Endometrium (tissue), 2 donors: Measurements from ENCODE around the gene GNAZ.

ENCODE experiments used
- FAIRE-seq: peaks from 2 replicates; lab custom pipeline; 2012; peaks lifted over from hg19 to GRCh38; lab: Jason Lieb, UNC
- donor health status: control.
- donor health status: control.

Gene GNAZ

DNA sequence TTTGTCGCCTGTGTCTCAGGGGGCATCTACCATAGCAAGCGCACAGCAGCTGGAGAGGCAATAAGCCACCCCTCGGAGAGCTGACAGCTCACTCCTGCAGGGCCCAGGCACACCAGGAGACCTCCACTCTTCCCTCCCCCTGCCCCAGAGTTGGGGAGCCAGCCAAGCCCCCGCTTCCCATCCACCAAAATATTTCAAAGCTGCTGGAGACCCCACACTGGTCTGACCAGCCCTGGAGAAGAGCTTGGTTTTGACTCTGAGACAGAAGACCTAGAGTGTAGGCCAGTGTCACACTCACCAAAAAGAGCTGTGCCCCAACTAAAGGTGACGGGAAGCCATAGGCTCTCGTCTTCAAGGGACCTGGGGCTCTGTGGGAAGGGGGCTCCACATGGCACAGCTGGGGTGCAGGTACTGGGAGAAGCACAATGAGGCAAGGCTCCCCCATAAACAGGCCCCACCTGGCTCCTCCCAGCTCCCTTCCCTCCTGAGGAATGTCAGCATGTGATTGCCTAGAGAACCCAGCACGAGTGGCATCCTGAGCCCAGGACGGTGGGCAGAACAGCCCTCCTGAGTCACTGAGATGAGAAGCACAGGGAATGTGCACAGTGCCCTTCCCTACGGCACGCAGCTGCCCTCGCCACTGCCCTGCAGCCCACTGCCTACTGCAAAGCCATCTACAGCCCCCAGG, 5.8 kb upstream of the GNAZ start:
- FAIRE-seq = no peak

DNA sequence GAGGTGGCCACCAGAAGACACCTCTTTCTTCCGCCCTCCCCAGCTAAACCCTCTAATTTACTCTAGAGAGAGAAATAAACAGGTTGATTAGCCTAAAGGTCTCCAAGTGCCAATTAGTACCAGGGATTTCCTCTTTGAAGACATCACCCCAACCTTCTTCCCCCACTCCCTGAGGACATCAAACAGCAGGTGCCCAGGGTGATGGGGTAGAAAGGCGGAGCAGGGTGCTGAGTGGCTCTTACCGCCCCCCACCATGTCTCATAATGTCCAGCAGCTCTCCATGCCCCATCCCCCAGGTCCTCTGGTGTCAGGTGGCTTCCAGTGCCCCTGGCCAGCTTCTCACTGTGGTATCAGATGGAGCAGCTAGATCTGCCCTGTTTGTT, 5.3 kb upstream of the GNAZ start:
- no peak for FAIRE-seq

DNA sequence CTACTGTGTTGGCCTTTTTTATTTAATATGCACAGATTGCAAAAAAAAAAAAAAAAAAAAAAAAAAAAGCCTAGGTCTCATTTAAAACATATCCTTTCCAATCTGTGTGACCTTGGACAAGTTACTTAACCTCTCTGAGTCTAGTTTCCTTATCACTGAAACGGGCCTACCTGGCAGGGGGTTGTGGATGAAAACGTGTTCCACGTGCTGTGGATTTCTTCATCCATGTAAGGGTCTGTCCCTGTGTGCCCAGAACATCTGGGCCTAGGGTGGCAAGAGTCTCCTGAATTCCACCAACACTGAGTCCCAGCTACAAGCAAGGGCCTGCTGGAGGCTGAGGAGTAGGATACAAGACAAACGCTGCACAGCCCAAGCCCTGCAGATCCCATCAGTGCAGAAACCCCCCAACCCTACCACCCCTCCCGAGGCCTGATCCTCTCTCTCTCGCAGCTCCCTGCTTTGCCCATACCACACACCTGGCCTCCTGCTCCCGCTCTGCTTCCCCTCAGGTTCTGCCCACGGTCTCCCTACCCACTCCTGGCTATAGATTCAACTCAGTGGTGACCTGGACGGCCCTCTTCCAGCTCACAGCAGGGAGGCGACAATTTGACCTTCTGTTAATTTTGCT, 4.7 kb upstream of the GNAZ start:
- FAIRE-seq = no peak

DNA sequence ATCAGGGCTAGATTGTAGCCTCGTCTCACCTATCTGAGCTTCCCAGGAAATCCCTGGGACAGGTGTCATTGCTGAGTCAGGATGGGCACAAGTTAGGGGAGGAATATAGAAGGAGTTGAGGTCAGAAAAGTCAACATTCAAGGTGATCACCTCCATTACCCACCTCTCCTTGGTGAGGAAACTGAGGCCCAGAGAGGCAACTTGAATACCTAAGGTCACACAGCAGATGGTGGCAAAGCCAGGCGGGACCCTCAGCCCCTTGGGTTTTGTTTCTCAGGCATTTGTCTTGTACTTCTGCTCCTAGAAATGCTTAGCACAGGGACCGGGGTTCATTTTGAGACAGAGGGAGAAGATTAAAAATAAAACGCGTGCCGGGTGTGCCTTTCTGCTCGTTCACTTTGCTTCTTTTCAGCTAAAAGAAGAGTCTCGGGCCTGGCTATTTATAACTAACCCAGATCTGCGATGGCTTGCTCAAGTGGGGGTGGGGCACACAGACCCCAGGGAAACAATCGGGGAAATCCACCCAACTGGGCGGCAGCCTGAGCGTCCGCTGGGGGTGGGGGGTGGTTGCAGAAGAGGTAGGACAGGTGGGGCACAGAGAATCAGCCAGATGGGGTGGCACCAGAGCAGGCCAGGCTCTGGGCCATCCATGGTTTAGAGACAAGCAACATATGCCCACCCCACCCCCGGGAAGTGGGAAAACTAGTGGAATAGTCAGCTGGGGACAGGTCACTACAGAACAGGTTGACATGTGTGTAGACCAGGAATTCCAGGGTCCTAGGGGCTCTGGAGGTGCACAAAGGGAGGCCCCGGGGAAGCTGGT, 3.9 kb upstream of the GNAZ start:
- no peak for FAIRE-seq

DNA sequence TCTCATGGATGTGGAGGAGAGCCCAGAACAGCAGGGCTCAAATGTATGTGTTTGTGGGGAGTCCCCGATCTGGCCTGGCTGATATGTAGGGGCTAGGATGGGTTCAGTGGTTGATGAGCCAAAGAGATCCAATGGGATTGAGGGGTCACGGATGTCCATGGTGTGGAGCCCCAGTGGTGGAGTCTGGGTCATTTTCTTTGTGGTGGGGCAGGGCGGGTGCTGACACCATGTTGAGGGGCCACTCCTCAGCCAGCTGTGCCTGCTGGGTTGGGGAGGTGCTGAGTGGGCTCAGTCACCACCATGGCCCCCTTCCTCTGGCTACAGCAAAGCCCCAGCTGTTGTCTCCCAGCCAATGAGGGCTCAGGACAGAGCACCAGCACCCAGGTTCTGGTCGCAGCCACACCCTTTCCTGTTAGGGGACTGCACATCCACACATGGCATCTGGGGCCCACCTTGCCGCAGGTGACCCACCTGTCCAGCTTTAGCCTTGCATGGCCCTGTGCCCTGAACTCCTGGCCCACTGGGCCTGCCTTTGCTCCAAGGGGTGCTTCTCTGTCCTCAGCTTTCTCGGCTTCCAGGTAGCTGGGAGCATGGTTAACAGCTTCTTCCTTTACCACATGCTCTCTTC, 3.2 kb upstream of the GNAZ start:
- FAIRE-seq = no peak

DNA sequence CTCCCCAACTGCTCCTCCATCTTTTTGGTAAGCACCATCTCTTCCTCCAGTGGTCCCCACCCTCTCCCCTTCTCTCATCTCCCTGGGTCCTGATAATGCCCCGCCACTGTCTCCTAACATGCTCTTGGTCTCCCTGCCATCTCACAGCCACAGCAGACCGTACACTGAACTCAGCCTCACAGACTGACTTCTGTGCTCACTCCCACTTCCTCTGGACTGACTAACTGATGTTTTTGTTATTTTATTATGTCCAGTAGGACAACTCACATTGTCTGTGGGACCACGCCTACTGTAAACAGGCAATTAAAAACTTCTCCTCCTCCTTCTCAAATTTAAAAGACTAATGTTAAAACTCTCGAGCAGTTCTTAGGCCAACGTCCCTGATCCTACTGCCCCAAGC, 2.6 kb upstream of the GNAZ start:
- FAIRE-seq = peak; percentile 59

DNA sequence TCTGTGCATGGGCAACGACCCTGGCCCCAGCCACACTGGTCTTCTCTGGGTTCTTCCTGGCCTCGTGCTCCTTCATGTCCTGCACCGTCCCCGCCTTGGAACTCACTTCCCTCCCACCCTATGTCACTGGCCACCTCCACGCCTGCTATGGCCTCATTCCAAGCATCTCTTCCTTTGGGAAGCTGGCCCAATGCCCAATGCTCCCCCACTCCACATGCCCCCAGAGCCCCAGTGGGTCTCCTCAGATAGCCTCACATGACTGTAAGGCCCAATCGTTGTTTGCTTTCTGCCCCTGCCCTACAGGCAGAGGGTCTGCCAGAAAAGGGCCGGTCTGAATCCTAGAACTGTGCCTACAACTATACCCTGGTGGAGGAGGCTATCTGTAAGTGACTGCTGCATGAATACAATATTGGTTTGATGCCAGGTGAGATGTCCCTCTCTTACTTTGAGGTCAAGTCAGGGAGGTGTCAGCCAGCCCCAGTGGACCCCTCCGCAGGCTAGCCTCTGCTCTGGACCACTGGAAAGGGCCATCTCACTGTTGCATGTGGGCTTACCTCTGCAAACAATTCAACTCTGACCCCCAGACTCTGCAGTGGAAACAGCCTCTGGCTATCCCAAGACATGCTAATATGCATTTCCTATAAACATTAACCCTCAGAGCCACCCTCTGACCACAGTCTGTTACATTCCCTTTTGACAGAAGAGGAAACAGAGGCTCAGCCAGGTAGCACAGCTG, 2.1 kb upstream of the GNAZ start:
- no peak for FAIRE-seq

DNA sequence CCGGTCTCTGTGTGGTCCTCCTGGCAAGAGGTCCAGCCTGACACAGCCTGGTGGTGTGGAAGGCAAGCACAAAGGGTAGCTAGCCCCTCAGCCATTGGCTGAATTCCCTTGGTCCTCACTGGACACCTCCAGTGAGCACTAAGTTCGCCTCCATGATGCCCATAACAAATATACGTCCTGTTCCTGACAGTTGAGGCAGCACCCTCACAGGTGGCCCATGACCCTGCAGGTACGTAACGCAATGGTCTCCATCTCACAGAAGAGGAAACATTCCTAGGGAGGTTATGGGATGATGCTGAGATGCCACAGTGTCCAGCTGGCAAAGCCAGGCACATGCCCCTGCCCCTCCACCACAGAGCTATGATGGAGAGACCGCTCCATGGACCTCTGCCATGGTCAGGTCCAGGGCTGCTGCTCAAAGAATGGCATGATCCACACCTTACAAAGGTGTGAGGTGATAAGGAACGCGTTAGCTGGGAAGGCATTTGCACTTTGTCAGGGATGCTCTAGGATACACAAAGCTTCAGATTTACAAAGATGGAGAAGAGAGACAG, 1.4 kb upstream of the GNAZ start:
- no peak for FAIRE-seq

DNA sequence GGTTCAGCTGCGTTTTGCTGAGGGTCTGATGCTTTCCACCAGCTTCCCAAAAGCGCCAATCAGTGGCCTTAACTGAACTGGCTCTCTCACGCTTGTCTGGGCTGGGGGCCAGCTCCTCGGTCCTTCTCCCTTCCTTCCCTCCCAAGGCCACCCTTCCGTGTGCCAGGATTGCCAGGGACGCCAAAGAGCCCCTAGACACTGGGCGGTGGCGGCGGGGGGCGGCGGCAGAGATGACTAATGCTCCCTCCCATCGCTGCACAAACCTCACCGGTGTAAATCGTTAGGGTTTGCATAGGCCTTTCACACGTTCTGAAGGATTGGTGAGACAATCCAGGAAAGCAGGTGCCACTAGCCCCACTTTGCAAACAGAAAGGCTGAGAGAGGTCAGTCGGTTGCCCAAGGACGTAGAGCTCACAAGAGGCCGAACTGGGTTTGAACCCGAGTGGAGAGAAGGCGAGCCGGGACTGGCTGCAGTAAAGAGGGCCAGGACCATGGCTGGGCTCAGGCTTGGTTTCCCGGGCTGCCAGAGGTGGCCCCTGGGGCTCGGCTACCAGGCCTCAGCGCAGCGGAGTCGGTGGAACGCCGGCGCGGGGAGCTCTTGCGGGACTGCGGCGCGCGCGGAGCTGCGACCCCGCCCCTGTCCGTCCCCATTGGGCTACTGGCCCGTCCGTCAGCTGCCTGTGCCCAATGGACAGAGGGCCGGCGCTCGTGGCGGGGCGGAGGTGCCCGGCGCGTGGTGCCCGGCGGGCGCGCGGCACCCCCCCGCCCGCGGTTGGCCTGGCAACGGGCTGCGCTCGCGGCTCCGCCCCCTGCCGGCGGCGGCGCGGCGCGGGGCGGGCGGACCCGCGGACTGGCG, 589 bp upstream of the GNAZ start:
- no peak for FAIRE-seq

DNA sequence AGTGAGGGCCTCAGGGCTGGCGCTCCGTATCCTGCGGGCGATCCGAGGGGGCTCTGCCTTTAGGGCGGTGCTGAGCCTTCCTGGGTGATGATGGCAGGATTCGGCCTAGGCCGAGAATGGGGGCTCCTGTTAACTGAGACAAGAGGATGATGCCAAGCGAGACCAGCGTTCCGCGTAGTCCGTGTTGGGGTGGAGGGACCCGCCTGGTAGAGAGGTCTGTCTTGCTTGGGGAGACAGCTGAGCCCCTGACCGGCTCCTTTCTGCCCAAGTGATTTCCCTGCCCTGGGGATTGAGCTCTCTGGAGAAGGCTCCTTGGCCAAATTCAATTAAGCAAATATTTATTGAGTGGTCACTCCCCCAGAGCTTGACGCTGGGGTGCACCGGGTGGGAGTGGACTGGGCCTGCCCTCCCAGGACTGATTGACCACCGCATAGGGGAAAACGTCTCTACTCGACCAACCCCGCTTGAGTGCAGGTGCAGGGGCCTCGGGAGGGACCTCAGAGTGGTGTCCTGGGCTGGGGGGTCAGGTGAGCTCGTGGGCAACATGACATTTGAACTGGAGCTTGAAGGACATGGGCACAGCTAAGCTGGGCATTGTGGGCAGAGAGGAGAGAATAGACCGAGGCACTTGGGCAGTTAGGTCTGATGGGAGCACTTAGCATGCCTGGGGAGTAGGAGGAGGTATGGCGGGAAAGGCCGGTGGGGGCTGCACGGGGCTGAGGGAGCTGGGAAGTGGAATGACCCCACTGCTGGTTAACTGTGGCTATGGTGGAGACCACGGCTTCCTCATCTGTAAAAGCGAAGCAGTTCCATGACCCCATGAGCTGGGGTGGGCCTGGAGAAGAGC, 1.1 kb downstream of the GNAZ start:
- no peak for FAIRE-seq

DNA sequence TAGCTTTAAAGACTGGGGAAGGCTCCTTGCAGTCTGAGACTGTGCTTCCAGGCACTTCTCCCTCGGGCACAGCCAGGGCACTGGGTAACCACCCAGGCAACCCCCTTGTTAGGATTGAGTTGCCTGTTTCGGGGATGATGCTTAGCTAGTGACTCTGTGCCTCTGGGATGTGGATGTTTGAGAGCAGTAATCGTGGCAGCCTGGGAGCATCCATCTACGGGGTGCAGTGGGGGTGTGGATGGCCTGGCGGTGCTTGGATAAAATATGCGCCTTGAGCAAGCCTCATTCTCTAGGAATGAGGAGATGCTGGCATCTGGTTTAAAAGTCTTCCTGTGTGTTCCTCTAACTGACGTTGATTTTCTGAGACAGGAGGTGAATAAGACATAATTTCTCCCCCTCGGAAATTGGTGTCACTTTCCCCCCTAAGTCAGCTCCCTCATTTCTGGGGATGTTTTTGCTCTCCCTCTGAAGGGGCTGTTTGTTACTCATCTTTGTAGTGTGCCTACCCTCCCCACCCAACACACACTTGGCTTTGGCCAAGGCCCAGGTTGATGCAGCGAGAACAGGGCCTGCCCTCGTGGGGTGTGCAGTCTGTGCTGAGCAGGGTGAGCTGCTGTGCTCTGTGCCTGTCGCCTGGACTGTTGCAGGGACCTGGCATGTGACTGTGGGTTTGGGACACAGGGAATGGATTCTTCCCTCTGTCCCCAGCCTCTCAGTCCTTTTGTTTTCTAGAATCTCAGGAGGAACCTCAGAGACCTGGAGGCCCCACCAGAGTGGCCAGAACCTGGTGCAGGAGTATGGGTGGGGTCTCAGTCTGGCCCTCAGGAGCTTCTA, 2.0 kb downstream of the GNAZ start:
- no peak for FAIRE-seq

DNA sequence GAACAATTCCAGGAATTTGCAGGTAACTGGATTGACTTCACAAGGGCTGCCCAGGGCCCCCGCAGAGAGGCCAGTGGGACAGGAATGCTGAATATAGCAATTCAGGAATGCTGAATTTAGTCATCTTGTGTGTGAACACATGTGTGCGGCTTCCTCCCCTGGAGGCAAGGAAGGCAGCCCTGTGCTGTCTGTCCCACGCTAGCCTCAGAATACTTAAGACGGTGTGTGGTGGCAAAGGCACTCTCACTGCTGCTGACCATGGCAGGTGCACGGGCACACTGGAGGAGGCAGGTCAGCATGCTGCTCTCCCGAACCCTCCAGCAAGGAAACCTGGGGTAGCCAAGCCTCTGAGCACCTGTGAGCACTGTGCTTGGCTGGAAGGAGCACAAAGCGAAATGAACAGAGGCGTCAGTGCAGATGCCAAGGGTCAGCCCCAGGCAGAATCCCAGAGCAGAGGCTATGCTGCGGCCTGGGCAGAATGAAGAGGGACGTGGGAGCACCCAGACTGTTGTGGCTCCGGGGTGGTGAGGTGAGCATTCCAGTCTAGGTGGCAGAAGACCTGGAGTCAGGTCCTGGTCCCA, 2.7 kb downstream of the GNAZ start:
- FAIRE-seq = no peak

DNA sequence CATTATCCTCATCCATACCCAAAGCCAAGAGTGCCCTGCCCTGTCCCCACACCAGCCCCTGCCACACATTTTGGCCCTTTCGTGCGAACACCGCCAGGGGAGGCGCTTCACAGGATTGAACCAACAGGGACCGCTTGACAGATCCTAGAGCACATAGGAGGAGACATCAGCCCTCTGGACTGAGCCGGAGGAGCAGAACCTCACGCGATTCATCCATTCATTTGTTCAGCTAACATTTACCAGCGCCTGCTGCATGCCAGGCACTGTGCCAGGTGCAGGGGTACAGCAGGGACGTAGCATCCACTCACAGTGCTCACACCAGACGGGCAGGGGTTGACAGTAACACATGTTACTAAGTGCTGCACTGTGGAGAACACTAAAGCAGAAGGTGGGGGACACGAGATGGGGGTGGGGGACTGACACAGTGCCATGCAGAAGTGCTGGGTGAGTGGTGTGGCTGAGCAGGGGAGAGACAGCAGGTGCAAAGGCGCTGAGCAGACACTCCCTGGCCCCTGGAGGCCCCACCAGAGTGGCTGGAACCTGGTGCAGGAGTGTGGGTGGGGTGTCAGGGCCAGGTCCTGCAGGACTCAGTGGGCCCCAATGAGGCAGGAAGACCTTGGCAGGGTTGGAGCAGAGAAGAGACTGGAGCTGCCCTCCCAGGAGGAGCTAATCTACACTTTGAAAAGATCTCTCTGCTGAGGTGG, 3.4 kb downstream of the GNAZ start:
- no peak for FAIRE-seq

DNA sequence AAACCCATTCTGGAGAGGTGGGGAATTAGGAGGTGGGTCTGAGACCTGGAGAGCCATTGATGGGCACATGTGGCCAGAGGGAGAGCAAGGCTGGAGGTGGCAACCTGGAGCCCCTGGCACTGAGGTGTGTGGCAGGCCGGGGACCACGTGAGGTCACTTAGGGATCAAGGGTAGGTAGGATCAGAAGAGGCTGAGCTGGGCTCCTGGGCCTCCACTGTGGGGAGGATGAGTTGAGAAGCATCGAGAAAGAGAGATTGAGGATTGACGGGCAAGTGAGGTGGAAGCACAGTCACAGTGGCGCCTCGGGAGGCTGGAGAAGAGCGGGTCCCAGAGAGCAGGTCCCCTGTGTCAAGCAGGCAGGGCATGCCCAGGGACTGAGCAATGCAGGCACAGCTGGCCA, 4.1 kb downstream of the GNAZ start:
- no peak for FAIRE-seq

DNA sequence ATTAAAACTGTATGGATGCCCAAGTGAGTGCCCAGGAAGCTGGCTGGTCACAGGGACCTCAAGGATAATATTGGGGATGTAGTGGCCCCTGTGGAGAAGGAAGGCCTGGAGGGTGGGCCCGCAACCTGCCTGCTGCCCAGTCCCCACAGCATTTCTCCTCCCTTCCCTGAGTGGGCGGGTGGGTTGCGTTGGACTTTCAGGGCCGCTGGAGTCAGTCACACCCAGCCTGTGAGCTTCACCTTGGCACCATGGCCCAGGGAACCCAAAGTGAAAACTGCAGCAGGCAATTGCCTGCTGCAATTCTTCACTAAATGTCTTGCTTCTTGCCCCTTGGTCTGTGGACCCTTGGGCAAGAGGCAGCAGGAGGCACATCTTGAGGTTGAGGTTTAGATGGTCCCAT, 4.7 kb downstream of the GNAZ start:
- FAIRE-seq = no peak

DNA sequence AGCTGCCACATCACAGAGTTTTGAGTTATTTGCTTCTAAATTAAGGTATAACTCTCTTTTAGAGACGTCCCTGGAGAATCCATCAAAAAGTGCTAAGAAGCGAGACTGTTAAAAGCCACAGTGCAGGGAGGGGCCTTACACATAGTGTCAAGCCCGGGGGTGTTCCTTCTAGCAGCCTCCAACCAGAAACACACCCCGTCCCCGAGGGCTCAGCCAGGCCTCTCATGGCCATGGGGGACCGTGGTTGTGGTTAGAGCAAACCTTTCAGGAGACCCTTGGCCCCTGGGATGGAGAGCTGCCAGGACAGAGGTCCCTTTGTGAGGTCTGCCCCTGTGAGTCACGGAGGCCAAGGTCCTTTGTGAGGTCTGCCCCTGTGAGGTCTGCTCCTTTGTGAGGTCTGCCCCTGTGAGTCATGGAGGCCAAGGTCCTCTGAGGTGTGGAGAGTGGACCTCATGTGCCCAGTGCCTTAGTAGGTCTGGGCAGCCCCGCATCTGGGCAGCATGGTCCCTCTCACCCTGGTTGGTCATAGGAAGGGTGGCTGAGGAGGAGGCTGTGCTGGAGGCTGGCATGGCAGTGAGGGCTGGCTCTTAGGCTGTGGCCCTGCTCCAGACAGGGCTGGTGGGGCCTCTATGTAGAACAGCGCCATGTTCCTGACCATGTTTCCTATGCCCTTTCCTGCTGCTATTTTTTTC, 5.4 kb downstream of the GNAZ start:
- FAIRE-seq = no peak

DNA sequence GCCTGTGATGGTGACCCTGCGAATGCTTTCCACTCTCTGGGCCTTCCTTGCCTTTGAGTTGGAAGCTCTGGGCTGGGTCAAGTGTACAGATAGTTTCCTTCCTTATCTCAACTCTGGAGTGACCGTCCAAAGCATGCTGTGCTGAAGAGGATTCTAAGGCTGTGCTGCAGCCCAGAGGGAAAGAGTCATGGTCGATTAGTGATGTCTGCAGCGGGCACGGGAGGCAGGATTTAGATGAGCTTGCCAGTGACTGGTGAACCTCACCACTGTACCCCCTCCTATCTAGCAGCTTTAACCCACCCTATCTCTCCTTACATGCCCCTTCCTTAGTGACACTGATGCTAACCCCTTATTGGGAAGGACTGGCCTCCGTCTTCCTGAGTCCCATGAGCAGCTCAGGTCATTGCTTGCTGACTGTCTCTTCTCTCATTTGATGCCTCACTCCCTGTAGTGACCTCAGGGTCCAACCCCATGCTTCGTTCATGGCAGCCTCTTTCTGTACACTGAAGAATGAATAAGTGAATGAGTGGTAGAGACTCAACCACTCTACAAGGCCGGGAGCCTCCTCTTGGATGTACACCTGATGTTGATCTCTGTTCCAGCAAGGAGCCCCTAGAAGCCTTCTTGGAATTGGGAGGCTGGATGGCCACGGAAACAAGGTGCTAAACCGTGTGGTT, 6.7 kb downstream of the GNAZ start:
- no peak for FAIRE-seq
